ENCODE results near the gene PTPN3.

GRCh38 chr9:109426626-109427402 is 71.3 kb downstream of the PTPN3 start:
- no peak for TF ChIP-seq POLR2A (IDR thresholded peaks at IDR 0.05)
- TF ChIP-seq CTCF (IDR thresholded peaks at IDR 0.05): no peak

All from esophagus squamous epithelium (tissue), 4 donors.